Cardiac muscle cell (in vitro differentiated cells and primary cell): Measurements from ENCODE around the gene ABCA6. TPM values are rescaled to one million over a fixed set of nuclear protein-coding genes. Genes with fewer than 3 reads are reported as not detected.

Source experiments
- DNase-seq, 2 donors: peaks; one replicate each; pipeline versions ENCODE4 v3.0.0 to v3.0.0-alpha.2; 2010 to 2017; ENCODE audit warnings: low read depth in 1 of 2, low spot score in 1 of 2
- H3K27ac ChIP-seq: fragments of 200-600 bp; sonication (generic); 2 replicates; pipeline ENCODE4 v1.5.1; 2016
- H3K27me3 ChIP-seq: fragments of 200-600 bp; sonication (generic); 2 replicates; pipeline ENCODE4 v1.6.0; 2016; ENCODE audit warnings: control low read depth
- H3K36me3 ChIP-seq: fragments of 200-600 bp; sonication (generic); 2 replicates; pipeline ENCODE4 v1.5.1; 2016; ENCODE audit warnings: control low read depth
- H3K4me1 ChIP-seq: fragments of 200-600 bp; sonication (generic); 2 replicates; pipeline ENCODE4 v1.8.1; 2017; ENCODE audit warnings: low read depth, mild to moderate bottlenecking, mixed run types
- H3K4me3 ChIP-seq: fragments of 200-600 bp; sonication (generic); 2 replicates; pipeline ENCODE4 v1.5.1; 2016; ENCODE audit warnings: mild to moderate bottlenecking
- H3K9me3 ChIP-seq: fragments of 200-600 bp; sonication (generic); 2 replicates; pipeline ENCODE4 v1.5.1; 2017; ENCODE audit warnings: low read depth, mild to moderate bottlenecking, control low read depth
- polyA plus RNA-seq: library from polyadenylated mRNA; unstranded; fragments of >200 nt; fragmentation: Nextera tagmentation; extraction: Ambion mirVana; gene quantifications from 2 replicates; pipeline ENCODE4 v1.2.1, GENCODE V29; 2016
- total RNA-seq: library from RNA; depleted of rRNA; stranded (reverse); fragments of >200 nt; gene quantifications from 2 replicates; pipeline ENCODE4 v1.2.3, GENCODE V29; 2016
- TF ChIP-seq, protein P1 (sequence below): IDR thresholded peaks from 2 replicates; pipeline ENCODE4 v1.5.1; 2012; ENCODE audit warnings: low read depth, mild to moderate bottlenecking, low read length

Gene ABCA6
- total and polyA plus RNA-seq, 2 experiments from 2014 or later, result not detected

DNA sequence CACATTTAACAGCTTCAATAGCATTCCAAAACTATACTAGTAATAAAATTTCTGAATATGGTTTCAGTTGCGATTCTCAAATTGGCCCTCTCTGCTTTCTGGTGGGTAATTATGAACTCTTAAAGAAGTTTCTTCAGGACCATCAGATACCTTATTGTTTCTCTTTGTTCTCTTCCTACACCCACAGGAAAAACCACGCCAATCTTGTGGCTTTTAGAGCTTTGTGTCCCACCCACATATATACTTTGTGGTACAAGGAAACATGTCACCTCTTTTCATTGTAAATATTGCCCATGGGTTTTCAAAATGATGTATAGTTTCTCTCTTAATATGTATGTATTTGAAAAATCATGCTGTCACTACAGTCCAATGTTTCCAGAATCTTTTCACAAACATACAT is 93.1 kb downstream of the ABCA6 start:
- Histone ChIP-seq H3K4me3 (no peak overlapping the region), H3K27me3 (no peaks in the 10 kb centered on the region), H3K27ac (peak overlapping the region; percentile 88), H3K36me3 (no peaks in the 10 kb centered on the region), H3K4me1 (peaks cover 10% of the 10 kb centered on the region), H3K9me3 (no peaks in the 10 kb centered on the region)
- TF ChIP-seq, protein P1, sequence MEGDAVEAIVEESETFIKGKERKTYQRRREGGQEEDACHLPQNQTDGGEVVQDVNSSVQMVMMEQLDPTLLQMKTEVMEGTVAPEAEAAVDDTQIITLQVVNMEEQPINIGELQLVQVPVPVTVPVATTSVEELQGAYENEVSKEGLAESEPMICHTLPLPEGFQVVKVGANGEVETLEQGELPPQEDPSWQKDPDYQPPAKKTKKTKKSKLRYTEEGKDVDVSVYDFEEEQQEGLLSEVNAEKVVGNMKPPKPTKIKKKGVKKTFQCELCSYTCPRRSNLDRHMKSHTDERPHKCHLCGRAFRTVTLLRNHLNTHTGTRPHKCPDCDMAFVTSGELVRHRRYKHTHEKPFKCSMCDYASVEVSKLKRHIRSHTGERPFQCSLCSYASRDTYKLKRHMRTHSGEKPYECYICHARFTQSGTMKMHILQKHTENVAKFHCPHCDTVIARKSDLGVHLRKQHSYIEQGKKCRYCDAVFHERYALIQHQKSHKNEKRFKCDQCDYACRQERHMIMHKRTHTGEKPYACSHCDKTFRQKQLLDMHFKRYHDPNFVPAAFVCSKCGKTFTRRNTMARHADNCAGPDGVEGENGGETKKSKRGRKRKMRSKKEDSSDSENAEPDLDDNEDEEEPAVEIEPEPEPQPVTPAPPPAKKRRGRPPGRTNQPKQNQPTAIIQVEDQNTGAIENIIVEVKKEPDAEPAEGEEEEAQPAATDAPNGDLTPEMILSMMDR, result no peak
- no peak for DNase-seq

DNA sequence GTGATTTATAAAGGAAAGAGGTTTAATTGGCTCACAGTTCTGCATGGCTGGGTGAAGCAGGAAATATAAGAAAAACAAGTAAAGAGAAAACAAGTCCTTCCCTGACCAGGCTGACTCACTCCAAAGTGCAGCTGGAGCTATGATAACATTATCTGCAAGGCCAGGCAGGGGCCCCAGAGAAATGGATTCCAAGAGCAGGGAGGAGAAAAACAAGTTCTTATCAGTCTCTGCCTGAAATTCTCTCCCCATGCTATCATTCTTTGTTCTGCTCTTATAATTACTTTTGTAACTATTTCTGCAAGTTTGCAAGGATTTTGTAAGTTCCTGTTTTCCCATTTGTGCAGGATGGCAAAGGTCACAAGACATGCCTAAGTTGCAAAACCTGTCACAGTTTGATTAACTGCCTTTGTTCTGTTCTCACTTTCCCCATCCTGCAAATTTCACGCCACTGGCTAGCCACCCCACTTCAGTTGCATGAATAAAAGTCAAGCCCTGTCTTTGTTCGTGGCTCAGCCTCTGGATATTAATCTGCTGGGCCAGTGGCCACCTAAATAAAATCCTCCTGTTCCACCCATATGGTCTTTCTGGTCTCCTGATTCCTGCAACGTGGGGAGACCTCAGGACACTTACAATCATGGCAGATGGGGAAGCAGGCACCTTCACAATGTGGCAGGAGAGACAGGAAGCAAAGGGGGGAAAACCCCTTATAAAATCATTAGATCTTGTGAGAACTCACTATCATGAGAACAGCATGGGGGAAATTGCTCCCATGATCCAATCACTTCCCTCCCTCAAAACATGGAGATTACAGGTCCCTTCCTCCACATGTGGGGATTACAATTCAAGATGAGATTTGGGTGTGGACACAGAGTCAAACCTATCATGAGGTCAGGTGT is 94.1 kb downstream of the ABCA6 start:
- peak; percentile 46 to 99 for DNase-seq
- Histone ChIP-seq H3K9me3 (no peaks in the 10 kb centered on the region), H3K27me3 (no peaks in the 10 kb centered on the region), H3K27ac (peak overlapping the region; percentile 88), H3K4me3 (no peak overlapping the region), H3K4me1 (peaks cover 10% of the 10 kb centered on the region), H3K36me3 (no peaks in the 10 kb centered on the region)
- TF ChIP-seq, protein P1, result no peak

DNA sequence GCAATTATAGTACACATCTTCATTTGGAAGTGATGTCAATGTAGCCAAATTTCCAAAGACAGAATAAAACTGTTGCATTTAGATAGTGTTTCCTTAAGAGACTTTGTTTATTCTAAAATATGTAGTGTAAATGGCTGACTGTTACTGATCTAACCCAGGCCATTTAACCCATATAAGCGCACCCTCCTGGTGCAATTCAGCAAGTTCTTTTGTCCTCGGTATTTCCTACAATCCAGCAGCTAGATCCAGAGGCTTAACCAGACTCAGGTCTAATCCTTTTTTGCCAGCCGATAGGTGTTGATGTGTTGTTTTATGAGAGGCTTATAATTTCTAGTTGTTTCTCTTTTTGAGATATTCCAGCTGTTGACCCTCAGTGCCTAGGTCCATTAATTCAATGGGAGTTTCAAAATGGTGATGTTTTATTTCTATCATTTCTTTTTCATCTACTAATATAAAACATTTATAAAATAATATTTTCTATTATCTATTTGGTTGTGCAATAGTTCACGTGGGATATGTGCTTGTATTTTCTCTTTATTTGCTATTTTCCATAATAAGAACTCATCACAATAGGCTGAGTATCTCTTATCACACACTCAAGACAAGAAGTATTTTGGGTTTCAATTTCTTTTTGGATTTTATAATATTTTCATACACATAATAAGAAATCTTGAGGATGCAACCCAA is 95.4 kb downstream of the ABCA6 start:
- TF ChIP-seq, protein P1, result no peak
- no peaks in the 10 kb centered on the region for H3K9me3 ChIP-seq
- peak overlapping the region; percentile 45 for H3K27ac ChIP-seq
- DNase-seq, result no peak
- H3K4me1 ChIP-seq, result peaks cover 10% of the 10 kb centered on the region
- no peak overlapping the region for H3K4me3 ChIP-seq
- no peaks in the 10 kb centered on the region for H3K36me3 ChIP-seq
- no peaks in the 10 kb centered on the region for H3K27me3 ChIP-seq

DNA sequence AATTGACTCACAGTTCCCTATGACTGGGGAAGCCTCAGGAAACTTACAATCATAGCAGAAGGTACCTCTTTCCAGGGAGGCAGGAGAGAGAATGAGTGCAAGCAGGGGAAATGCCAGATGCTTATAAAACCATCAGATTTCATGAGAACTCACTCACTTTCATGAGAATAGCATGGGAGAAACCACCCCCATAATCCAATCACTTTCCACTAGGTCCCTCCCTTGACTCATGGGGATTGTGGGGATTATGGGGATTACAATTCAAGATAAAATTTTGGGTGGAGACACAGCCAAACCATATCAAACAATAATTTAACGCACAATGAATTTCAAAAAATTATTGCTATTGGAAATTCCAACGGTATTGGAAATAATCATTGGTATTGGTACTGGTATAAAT is 96.0 kb downstream of the ABCA6 start:
- no peak for DNase-seq
- no peaks in the 10 kb centered on the region for H3K36me3 ChIP-seq
- H3K27ac ChIP-seq, result no peak overlapping the region
- H3K4me3 ChIP-seq, result no peak overlapping the region
- peaks cover 10% of the 10 kb centered on the region for H3K4me1 ChIP-seq
- H3K9me3 ChIP-seq, result no peaks in the 10 kb centered on the region
- H3K27me3 ChIP-seq, result no peaks in the 10 kb centered on the region
- TF ChIP-seq, protein P1, result no peak

- Histone ChIP-seq H3K9me3 (no peaks in the 10 kb centered on the region), H3K4me1 (peaks cover 10% of the 10 kb centered on the region), H3K4me3 (no peak overlapping the region), H3K27me3 (no peaks in the 10 kb centered on the region), H3K36me3 (no peaks in the 10 kb centered on the region), H3K27ac (no peak overlapping the region)
- TF ChIP-seq, protein P1, result no peak
- no peak for DNase-seq
These were observed 97.3 kb downstream of the ABCA6 start for GRCh38 chr17:69044371-69044770.
